Urothelium cell line (cell line): ENCODE data around the gene ZNF157.

Experiments
- DNase-seq: peaks from one replicate; pipeline ENCODE4 v3.0.0; 2011; ENCODE audit warnings: low spot score, mixed read lengths
- FAIRE-seq: peaks from 2 replicates; lab custom pipeline; 2011; peaks lifted over from hg19 to GRCh38; lab: Jason Lieb, UNC

Gene ZNF157

DNA sequence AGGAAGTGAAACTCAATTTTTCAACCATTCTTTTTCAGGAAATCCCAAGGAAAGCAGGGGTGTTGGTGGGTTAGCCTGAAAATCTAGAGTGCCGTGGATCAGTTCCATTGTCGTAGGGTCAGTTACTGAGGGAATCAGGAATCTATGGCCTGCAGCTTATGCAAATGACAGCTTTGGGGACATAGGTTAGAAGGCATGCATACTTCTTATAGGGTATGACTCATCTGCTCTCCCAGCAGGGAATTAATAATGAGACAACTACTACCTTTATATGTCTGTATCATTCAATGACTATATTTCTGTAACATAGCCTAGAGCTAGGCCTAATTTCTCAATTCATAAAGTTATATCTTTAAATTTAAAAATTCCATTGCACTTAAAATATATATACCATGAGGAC is 76.1 kb downstream of the ZNF157 start:
- DNase-seq (no peak), FAIRE-seq (no peak)

DNA sequence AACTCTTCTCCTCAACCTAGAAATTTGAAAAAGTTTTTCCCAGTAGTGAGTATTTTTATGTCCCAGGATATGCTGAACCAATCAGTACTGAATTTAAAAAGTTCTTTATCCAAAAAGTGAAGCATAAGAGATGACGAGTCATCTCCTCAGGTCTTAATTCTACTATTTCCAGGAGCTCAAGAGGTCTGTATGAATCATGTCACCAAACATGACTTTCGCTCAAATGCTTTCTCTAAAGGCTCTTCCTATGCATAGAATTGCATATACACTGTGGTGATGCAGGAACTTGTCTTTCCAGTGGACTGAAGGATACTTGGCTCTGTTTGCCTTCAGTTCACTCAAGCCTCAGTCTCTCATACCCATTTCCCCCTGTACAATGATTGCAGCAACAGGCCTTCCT is 76.6 kb downstream of the ZNF157 start:
- FAIRE-seq (no peak), DNase-seq (no peak)

DNA sequence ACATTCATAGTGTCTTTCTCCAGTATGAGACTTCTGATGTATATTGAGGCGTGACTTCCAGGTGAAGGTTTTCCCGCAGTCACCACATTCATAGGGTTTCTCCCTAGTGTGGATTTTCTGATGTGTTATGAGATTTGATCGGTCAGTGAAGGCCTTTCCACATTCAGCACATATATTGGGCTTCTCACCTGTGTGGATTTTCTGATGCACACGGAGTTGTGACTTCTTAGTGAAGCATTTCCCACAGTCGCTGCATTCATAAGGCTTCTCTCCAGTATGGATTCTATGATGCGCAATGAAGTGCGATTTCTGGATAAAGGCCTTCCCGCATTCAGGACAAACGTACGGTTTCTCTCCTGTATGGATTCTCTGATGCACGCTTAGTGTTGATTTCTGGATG is 77.2 kb downstream of the ZNF157 start:
- DNase-seq (no peak), FAIRE-seq (no peak)

DNA sequence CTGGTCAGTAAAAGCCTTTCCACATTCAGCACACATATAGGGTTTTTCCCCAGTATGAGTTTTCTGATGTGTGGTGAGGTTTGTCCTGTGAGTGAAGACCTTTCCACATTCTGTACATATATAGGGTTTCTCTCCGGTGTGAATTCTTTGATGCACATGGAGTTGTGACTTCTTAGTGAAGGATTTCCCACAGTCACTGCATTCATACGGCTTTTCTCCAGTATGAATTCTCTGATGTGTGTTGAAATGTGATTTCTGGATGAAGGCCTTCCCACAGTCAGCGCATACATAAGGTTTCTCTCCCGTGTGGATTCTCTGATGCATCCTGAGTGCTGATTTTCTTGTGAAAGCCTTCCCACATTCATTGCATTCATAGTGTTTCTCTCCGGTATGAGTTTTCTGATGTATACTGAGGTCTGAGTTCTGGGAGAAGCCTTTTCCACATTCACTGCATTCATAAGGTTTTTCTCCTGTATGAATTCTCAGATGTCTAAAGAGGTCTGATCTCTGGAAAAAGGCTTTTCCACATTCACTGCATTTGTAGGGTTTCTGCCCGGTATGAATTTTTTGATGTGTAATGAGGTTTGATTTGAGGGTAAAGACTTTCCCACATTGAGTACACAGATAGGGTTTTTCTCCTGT is 77.9 kb downstream of the ZNF157 start:
- FAIRE-seq = no peak

DNA sequence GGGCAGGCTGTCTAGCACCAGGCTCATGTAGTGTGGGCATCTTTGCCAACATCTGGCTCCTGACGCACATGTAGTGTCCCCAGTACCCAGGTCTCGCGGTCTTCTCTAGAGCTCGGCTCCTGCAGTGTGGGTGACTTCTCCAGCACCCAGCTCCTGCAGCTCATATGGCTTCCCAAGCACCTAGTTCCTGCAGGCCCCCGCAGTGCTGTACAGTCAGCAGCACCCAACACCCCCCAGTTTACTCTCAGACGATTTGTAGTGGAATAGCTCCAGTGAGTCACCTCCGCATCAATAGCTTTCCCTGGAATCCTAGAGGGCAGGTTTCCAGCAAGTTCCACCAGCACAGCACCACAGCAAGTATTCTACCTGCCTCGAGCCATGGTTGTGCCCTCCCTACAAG is 81.7 kb downstream of the ZNF157 start:
- no peak for FAIRE-seq
- DNase-seq = no peak

More for the DNA sequence above, 77.9 kb downstream of the ZNF157 start:
- no peak for DNase-seq

- FAIRE-seq = no peak
These were observed 85.7 kb downstream of the ZNF157 start for GRCh38 chrX:47456080-47456479.

DNA sequence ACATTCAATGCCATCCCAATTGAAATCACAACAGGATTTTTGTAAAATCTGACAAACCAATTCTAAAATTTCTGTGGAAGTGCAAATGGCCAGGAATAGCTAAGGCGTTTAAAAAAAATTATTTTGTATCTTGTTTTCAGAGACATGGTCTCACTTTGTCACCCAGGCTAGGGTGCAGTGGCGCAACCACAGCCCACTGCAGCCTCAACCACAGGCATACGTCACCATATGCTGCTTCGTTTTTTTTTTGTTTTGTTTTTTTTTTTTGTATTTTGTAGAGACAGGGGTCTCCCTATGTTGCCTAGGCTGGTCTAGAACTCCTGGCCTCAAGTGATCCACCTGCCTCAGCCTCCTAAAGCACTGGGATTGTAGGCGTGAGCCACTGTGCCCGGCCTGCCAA is 88.2 kb downstream of the ZNF157 start:
- DNase-seq (no peak), FAIRE-seq (no peak)

More at GRCh38 chrX:47456080-47456479, 85.7 kb downstream of the ZNF157 start:
- DNase-seq = no peak

GRCh38 chrX:47460561-47460960 is 90.2 kb downstream of the ZNF157 start:
- FAIRE-seq (no peak), DNase-seq (no peak)
